C4-2B (cell line): ENCODE results near the gene CITED4.

Experiments
- CTCF ChIP-seq: fragments of 450-650 bp; conservative IDR thresholded peaks from 2 replicates; pipeline ENCODE4 v1.5.1; 2017; ENCODE audit warnings: mild to moderate bottlenecking
- ZFX ChIP-seq: fragments of 450-650 bp; IDR thresholded peaks from 2 replicates; pipeline ENCODE4 v1.6.1; 2017

GRCh38 chr1:40844887-40845878 is 17.0 kb downstream of the CITED4 start:
- TF ChIP-seq CTCF (no peak), ZFX (no peak)
